ENCODE data around the gene MICALL1.

DNA sequence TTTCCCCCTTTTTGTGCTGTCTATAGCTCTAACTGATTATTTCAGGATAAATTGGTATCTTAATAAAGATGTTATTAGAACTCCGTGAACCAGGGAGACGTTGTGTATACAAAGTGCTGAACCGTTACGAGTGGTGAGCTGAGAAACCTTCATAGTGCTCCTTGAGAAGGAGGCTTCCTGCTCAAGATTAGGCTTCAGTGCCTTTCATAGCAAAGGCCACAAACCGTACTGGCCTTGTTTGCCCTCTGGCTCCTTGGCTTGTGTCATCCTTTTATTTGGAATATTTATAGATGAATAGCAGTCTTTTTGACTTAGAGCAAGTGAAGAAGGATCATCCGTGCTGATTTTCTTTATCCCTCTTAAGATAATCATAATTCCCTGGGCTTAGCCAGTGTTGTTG lies 40.6 kb upstream of the MICALL1 start:
- TF ChIP-seq, protein P1, sequence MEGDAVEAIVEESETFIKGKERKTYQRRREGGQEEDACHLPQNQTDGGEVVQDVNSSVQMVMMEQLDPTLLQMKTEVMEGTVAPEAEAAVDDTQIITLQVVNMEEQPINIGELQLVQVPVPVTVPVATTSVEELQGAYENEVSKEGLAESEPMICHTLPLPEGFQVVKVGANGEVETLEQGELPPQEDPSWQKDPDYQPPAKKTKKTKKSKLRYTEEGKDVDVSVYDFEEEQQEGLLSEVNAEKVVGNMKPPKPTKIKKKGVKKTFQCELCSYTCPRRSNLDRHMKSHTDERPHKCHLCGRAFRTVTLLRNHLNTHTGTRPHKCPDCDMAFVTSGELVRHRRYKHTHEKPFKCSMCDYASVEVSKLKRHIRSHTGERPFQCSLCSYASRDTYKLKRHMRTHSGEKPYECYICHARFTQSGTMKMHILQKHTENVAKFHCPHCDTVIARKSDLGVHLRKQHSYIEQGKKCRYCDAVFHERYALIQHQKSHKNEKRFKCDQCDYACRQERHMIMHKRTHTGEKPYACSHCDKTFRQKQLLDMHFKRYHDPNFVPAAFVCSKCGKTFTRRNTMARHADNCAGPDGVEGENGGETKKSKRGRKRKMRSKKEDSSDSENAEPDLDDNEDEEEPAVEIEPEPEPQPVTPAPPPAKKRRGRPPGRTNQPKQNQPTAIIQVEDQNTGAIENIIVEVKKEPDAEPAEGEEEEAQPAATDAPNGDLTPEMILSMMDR (conservative IDR thresholded peaks at IDR 0.05; ENCODE audit: low read depth, low read length): no peak
- TF ChIP-seq RAD21 (IDR thresholded peaks at IDR 0.05; ENCODE audit: low read length): no peak
- no peak for TF ChIP-seq MAFK (IDR thresholded peaks at IDR 0.05; ENCODE audit: low read depth, low read length)
- no peak for TF ChIP-seq POLR2A (IDR thresholded peaks at IDR 0.05; ENCODE audit: low read depth, low read length)
- TF ChIP-seq, protein P2, sequence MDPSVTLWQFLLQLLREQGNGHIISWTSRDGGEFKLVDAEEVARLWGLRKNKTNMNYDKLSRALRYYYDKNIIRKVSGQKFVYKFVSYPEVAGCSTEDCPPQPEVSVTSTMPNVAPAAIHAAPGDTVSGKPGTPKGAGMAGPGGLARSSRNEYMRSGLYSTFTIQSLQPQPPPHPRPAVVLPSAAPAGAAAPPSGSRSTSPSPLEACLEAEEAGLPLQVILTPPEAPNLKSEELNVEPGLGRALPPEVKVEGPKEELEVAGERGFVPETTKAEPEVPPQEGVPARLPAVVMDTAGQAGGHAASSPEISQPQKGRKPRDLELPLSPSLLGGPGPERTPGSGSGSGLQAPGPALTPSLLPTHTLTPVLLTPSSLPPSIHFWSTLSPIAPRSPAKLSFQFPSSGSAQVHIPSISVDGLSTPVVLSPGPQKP (IDR thresholded peaks at IDR 0.05; ENCODE audit: borderline replicate concordance, low read depth, low read length): no peak
- no peak for TF ChIP-seq MXI1 (IDR thresholded peaks at IDR 0.05; ENCODE audit: borderline replicate concordance, low read depth, low read length)
- TF ChIP-seq SMC3 (IDR thresholded peaks at IDR 0.05; ENCODE audit: low read depth, low read length): no peak
- no peak for TF ChIP-seq RFX5 (IDR thresholded peaks at IDR 0.05; ENCODE audit: low read depth, low read length)
- no peak for TF ChIP-seq CEBPB (IDR thresholded peaks at IDR 0.05; ENCODE audit: low read depth, low read length)
